ENCODE results near the gene RPP14. TPM values are rescaled to one million over a fixed set of nuclear protein-coding genes. Genes with fewer than 3 reads are reported as not detected.

The RPP14 gene
- total RNA-seq, 1 donor from 2014 or later = 23.3 TPM

DNA sequence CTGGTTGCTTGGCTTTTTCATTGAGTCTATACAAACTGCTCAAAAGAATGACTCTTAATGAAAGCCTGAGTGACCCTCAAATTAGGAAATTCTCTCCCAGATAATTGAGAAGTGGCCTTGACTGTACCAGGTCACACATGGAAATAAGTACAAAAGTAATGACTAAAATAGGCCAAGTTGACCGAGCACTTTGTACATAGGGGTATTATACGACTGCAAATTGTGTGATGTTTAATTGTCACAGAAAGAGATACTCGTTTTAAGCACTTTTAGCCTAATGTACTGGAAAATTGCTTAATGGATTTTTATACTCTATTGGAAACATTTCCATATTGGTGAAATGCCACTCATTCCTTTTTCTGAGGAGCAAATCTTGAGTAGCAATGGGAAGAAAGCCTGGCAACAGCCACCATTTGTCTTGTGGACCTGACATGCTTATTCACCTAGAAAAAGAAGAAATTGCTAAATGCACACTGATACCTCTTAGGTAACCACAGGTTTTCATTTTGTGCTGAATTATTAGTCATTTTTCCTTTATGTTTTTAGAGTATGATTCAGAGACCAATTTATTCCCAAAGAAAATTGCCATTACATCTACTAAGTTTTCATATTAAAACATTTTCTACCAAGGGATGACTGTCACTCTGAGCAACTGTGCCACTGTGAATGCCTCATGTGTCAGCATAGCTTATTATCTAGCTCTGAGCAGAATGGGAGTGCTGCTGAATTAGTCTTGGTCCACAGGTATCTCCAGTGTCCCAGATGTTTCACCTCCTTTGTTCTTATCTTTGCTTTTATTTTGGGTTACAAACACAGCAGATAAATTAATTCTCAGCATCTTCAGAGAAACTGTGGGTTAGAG is 17.7 kb downstream of the RPP14 start:
- Mint-ChIP-seq H3K4me1 (ENCODE audit: unreplicated experiment) (peaks cover 20% of the 10 kb centered on the region), H3K27me3 (no peaks in the 10 kb centered on the region), H3K36me3 (peaks cover 7% of the 10 kb centered on the region), H3K4me3 (no peak overlapping the region), H3K9me3 (no peaks in the 10 kb centered on the region), H3K27ac (peak overlapping the region; percentile 39)
- TF ChIP-seq CTCF (conservative IDR thresholded peaks at IDR 0.05) = no peak
- DNase-seq (ENCODE audit: extremely low spot score, unreplicated experiment) = no peak

- H3K27ac Mint-ChIP-seq = peak overlapping the region; percentile 39
- H3K4me3 Mint-ChIP-seq = no peak overlapping the region
- no peaks in the 10 kb centered on the region for H3K9me3 Mint-ChIP-seq
- no peaks in the 10 kb centered on the region for H3K27me3 Mint-ChIP-seq
- DNase-seq (ENCODE audit: extremely low spot score, unreplicated experiment) = no peak
- peaks cover 20% of the 10 kb centered on the region for H3K4me1 Mint-ChIP-seq (ENCODE audit: unreplicated experiment)
- peaks cover 3% of the 10 kb centered on the region for H3K36me3 Mint-ChIP-seq
- TF ChIP-seq CTCF (conservative IDR thresholded peaks at IDR 0.05) = no peak
Measured at GRCh38 chr3:58324391-58325390, 18.6 kb downstream of the RPP14 start.

GRCh38 chr3:58325525-58325992 is 19.5 kb downstream of the RPP14 start:
- peaks cover 20% of the 10 kb centered on the region for H3K4me1 Mint-ChIP-seq (ENCODE audit: unreplicated experiment)
- no peak for TF ChIP-seq CTCF (conservative IDR thresholded peaks at IDR 0.05)
- H3K4me3 Mint-ChIP-seq = no peak overlapping the region
- no peak for DNase-seq (ENCODE audit: extremely low spot score, unreplicated experiment)
- no peaks in the 10 kb centered on the region for H3K36me3 Mint-ChIP-seq
- peak overlapping the region; percentile 26 for H3K27ac Mint-ChIP-seq
- H3K9me3 Mint-ChIP-seq = no peaks in the 10 kb centered on the region
- no peaks in the 10 kb centered on the region for H3K27me3 Mint-ChIP-seq

DNA sequence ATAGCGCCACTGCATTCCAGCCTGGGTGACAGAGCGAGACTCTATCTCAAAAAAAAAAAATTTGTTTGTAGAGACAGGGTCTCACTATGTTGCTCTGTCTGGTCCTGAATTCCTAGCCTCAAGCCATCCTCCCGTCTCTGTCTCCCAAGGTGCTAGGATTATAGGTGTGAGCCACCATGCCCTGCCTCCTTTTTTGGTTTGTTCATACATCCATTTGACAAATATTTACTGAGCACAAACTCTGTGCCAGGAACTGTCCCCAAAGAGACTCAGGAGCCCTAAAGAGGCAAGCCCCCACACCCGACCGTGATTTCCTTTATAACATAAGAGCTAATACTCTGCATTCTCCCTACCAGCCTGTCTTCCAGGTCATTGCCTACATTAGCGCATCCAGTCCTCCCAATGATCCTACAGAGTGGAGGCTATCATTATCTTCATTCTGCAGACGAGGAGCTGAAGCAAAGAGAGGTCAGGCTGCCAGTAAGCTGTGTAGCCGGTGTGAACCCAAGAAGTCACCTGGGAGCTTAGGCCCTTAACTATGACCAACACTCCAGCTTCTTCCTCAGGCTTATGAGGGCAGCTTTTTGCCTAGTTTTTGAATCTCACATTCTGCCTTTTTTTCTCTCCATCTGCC is 20.3 kb downstream of the RPP14 start:
- H3K27ac Mint-ChIP-seq = no peak overlapping the region
- no peak for DNase-seq (ENCODE audit: extremely low spot score, unreplicated experiment)
- H3K9me3 Mint-ChIP-seq = no peaks in the 10 kb centered on the region
- no peak for TF ChIP-seq CTCF (conservative IDR thresholded peaks at IDR 0.05)
- peaks cover 3% of the 10 kb centered on the region for H3K27me3 Mint-ChIP-seq
- peaks cover 25% of the 10 kb centered on the region for H3K4me1 Mint-ChIP-seq (ENCODE audit: unreplicated experiment)
- no peak overlapping the region for H3K4me3 Mint-ChIP-seq
- no peaks in the 10 kb centered on the region for H3K36me3 Mint-ChIP-seq
